ENCODE results near the gene EPHB2. TPM values are rescaled to one million over a fixed set of nuclear protein-coding genes. Genes with fewer than 3 reads are reported as not detected.

Gene EPHB2
- total and polyA plus RNA-seq, 2 of the 8 experiments (the other 6 are each of a cell fraction or from before 2014, with no cell fraction given): 15.8 to 17.2 TPM

- H3K9me3 ChIP-seq (ENCODE audit: insufficient read depth in 2 of 2, low read depth in 1 of 2, low read length in 1 of 2): no peaks in the 10 kb centered on the region
- H3K36me3 ChIP-seq (ENCODE audit: control insufficient read depth in 2 of 4, insufficient read depth in 4 of 4, low read length in 3 of 4): peaks cover 0 to 4% (median 0%) of the 10 kb centered on the region in 4 experiments; a peak in 2 of 8 replicates
- no peaks in the 10 kb centered on the region for H3K79me1 ChIP-seq (ENCODE audit: low read depth, low read length)
- H3K4me2 ChIP-seq (ENCODE audit: insufficient read depth in 1 of 2, low read depth in 2 of 2, low read length in 2 of 2): no peak overlapping the region
- no peak for DNase-seq (ENCODE audit: low read depth in 1 of 2, low spot score in 2 of 2)
- H3K9ac ChIP-seq (replicated peaks in 1 of 4; ENCODE audit: extremely low read depth in 1 of 4, low read depth in 3 of 4, low read length in 3 of 4): no peak overlapping the region
- H3K4me3 ChIP-seq (ENCODE audit: extremely low read depth in 1 of 4, insufficient read depth in 2 of 4, low read depth in 3 of 4, low read length in 4 of 4): no peak overlapping the region
- POLR2A ChIA-PET (ENCODE audit: partially characterized antibody): no interaction called here
- no peak overlapping the region for H2BK20ac ChIP-seq (ENCODE audit: low read length)
- no peak overlapping the region for H3K14ac ChIP-seq (ENCODE audit: insufficient read length)
- no peak overlapping the region for H2BK5ac ChIP-seq (ENCODE audit: low read depth, low read length)
- no peak overlapping the region for H2AFZ ChIP-seq (ENCODE audit: low read length)
- H3K18ac ChIP-seq (ENCODE audit: extremely low read depth, low read length): no peak overlapping the region
- H3K23ac ChIP-seq (ENCODE audit: insufficient read length): no peak overlapping the region
- H3K56ac ChIP-seq (replicated peaks; ENCODE audit: insufficient read length, low read depth, low read length): no peak overlapping the region
- no peak overlapping the region for H2BK12ac ChIP-seq (ENCODE audit: low read depth, low read length)
- no peak overlapping the region for H2BK15ac ChIP-seq (ENCODE audit: low read length)
- no peak overlapping the region for H2AK5ac ChIP-seq (ENCODE audit: low read depth, low read length)
- no peaks in the 10 kb centered on the region for H4K20me1 ChIP-seq (replicated peaks in 1 of 2; ENCODE audit: control insufficient read depth in 1 of 2, insufficient read depth in 2 of 2, low read length in 2 of 2)
- H2BK120ac ChIP-seq (replicated peaks; ENCODE audit: low read depth, low read length): no peak overlapping the region
- H3K4me1 ChIP-seq (replicated peaks in 1 of 4; ENCODE audit: control insufficient read depth in 3 of 4, insufficient read depth in 4 of 4, low read length in 3 of 4): no peaks in the 10 kb centered on the region
- CTCF ChIA-PET (ENCODE audit: partially characterized antibody): interaction anchor here (0.6 to 1.8 kb wide), 4 partner anchors 15 to 384 kb away, joined by 3 to 5 read pairs (median 3); no protein-coding TSS in a partner anchor
- TF ChIP-seq SIX5 (IDR thresholded peaks at IDR 0.05; ENCODE audit: low read depth, low read length): no peak
- TF ChIP-seq BACH1 (IDR thresholded peaks at IDR 0.05; ENCODE audit: low read length): no peak
- TF ChIP-seq EZH2 (IDR thresholded peaks at IDR 0.05; ENCODE audit: low read depth, low read length, severe bottlenecking): no peak
- H4K8ac ChIP-seq (ENCODE audit: extremely low read depth, insufficient read depth, low read length): no peak overlapping the region
- no peaks in the 10 kb centered on the region for H3K23me2 ChIP-seq (ENCODE audit: low read depth, low read length)
- no peak overlapping the region for H4K91ac ChIP-seq (replicated peaks; ENCODE audit: insufficient read length, low read length)
- no peaks in the 10 kb centered on the region for H3K27me3 ChIP-seq (replicated peaks in 1 of 4; ENCODE audit: control insufficient read depth in 3 of 4, extremely low read depth in 1 of 4, insufficient read depth in 3 of 4, low read length in 3 of 4)
- H3K79me2 ChIP-seq (ENCODE audit: control insufficient read depth in 1 of 2, insufficient read depth in 2 of 2, low read length in 2 of 2): no peaks in the 10 kb centered on the region
- 70% methylated on average over 3 of the region's 3 CpGs; no CpG with 5 or more reads in 1 of the 2 experiments for WGBS, 2 experiments (ENCODE audit: extremely low coverage in 1 of 2, insufficient coverage in 1 of 2, insufficient read length in 1 of 2, insufficient replicate concordance in 2 of 2, low coverage in 1 of 2, low lambda C conversion rate in 2 of 2, missing lambda C conversion rate in 1 of 2)
- no peak overlapping the region for H4K5ac ChIP-seq (ENCODE audit: insufficient read length, low read depth, low read length)
- no peak overlapping the region for H3K27ac ChIP-seq (ENCODE audit: low read depth, low read length)
- no peak for FAIRE-seq
- H3K4ac ChIP-seq (replicated peaks; ENCODE audit: insufficient read length, low read depth, low read length): no peak overlapping the region
These were observed 182.7 kb downstream of the EPHB2 start for GRCh38 chr1:22893292-22893691.
